Measurements from ENCODE around the gene TOM1L2. TPM values are rescaled to one million over a fixed set of nuclear protein-coding genes. Genes with fewer than 3 reads are reported as not detected.

TOM1L2 gene
- total RNA-seq, 1 experiment from 2014 or later, result 45.2 TPM

DNA sequence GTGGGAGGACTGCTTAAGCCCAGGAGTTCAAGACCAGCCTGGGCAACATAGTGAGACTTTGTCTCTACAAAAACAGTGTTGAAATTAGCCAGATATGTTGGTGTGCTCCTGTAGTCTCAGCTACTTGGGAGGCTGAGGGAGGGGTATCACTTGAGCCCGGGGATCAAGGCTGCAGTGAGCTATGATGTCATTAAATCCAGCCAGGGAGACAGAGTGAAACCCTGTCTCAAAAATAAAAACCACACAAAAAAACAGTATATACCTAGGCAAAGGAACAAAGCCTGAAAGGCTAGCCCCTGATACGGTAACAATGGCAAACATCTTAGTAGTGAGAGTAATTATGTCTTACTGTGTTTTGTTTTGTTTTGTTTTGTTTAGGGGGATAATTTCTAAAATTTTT, 38.0 kb downstream of the TOM1L2 start:
- H3K9me3 ChIP-seq (ENCODE audit: control insufficient read depth, insufficient read depth, low read depth, low read length), result no peaks in the 10 kb centered on the region
- H3K27ac ChIP-seq (ENCODE audit: low read length), result no peak overlapping the region; the same call in 1 of the 2 replicates
- CTCF ChIA-PET, result no interaction called here
- no peak for DNase-seq (ENCODE audit: low read depth, low spot score)
- ATAC-seq, result no peak
- no peaks in the 10 kb centered on the region for H3K27me3 ChIP-seq (ENCODE audit: control insufficient read depth, insufficient read depth, low read length)
- TF ChIP-seq TCF7L2 (IDR thresholded peaks at IDR 0.05; ENCODE audit: low read depth, low read length), result no peak
- TF ChIP-seq, protein P1, sequence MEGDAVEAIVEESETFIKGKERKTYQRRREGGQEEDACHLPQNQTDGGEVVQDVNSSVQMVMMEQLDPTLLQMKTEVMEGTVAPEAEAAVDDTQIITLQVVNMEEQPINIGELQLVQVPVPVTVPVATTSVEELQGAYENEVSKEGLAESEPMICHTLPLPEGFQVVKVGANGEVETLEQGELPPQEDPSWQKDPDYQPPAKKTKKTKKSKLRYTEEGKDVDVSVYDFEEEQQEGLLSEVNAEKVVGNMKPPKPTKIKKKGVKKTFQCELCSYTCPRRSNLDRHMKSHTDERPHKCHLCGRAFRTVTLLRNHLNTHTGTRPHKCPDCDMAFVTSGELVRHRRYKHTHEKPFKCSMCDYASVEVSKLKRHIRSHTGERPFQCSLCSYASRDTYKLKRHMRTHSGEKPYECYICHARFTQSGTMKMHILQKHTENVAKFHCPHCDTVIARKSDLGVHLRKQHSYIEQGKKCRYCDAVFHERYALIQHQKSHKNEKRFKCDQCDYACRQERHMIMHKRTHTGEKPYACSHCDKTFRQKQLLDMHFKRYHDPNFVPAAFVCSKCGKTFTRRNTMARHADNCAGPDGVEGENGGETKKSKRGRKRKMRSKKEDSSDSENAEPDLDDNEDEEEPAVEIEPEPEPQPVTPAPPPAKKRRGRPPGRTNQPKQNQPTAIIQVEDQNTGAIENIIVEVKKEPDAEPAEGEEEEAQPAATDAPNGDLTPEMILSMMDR (IDR thresholded peaks at IDR 0.05), result no peak
- no peak for TF ChIP-seq SIN3A (IDR thresholded peaks at IDR 0.05; ENCODE audit: borderline replicate concordance, insufficient read depth, low read depth, low read length)
- no peak for TF ChIP-seq POLR2AphosphoS5 (IDR thresholded peaks at IDR 0.05; ENCODE audit: low read depth, low read length)
- TF ChIP-seq, protein P2, sequence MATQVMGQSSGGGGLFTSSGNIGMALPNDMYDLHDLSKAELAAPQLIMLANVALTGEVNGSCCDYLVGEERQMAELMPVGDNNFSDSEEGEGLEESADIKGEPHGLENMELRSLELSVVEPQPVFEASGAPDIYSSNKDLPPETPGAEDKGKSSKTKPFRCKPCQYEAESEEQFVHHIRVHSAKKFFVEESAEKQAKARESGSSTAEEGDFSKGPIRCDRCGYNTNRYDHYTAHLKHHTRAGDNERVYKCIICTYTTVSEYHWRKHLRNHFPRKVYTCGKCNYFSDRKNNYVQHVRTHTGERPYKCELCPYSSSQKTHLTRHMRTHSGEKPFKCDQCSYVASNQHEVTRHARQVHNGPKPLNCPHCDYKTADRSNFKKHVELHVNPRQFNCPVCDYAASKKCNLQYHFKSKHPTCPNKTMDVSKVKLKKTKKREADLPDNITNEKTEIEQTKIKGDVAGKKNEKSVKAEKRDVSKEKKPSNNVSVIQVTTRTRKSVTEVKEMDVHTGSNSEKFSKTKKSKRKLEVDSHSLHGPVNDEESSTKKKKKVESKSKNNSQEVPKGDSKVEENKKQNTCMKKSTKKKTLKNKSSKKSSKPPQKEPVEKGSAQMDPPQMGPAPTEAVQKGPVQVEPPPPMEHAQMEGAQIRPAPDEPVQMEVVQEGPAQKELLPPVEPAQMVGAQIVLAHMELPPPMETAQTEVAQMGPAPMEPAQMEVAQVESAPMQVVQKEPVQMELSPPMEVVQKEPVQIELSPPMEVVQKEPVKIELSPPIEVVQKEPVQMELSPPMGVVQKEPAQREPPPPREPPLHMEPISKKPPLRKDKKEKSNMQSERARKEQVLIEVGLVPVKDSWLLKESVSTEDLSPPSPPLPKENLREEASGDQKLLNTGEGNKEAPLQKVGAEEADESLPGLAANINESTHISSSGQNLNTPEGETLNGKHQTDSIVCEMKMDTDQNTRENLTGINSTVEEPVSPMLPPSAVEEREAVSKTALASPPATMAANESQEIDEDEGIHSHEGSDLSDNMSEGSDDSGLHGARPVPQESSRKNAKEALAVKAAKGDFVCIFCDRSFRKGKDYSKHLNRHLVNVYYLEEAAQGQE (IDR thresholded peaks at IDR 0.05; ENCODE audit: insufficient read depth in 1 of 2, low read depth in 2 of 2, low read length in 1 of 2), result no peak
- H3K36me3 ChIP-seq (ENCODE audit: control insufficient read depth, insufficient read depth, low read length), result no peaks in the 10 kb centered on the region
- no peak overlapping the region for H3K4me3 ChIP-seq (ENCODE audit: low read depth in 2 of 2, low read length in 2 of 2)
- no TSS peak for BruUV-seq (replicated peaks)
- peaks cover 85% of the 10 kb centered on the region for H3K4me1 ChIP-seq (ENCODE audit: control insufficient read depth, insufficient read depth, low read length)
- intact Hi-C loops (cut with micrococcal nuclease; ENCODE audit: unreplicated experiment), result no loop called here
- in situ Hi-C loops (cut with HindIII; ENCODE audit: low pct_unique_long_range_greater_than_20kb, low sequenced_read_pairs), result no loop called here
- POLR2A ChIA-PET, result no interaction called here

DNA sequence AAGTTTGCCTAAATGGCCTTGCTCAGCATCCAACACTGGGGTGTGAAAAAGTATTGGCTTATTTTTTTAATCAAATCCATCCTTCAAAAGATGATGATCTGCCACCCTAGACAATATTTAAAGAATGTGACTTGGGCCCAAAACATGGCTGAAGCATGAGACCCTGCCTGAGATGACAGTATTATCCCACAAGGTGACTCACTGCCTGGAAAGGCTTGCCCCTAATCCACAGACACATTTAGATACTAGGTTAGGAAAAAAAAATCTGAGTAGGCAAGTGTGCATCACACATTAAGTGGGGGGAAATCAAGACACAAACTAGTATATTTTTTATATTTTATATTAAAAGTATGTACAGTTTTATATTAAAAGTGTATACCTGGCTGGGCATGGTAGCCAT, 38.4 kb downstream of the TOM1L2 start:
- H3K27me3 ChIP-seq (ENCODE audit: control insufficient read depth, insufficient read depth, low read length), result no peaks in the 10 kb centered on the region
- no TSS peak for BruUV-seq (replicated peaks)
- ATAC-seq, result no peak
- H3K4me1 ChIP-seq (ENCODE audit: control insufficient read depth, insufficient read depth, low read length), result peaks cover 84% of the 10 kb centered on the region
- intact Hi-C loops (cut with micrococcal nuclease; ENCODE audit: unreplicated experiment), result no loop called here
- no peak overlapping the region for H3K4me3 ChIP-seq (ENCODE audit: low read depth in 2 of 2, low read length in 2 of 2)
- TF ChIP-seq TCF7L2 (IDR thresholded peaks at IDR 0.05; ENCODE audit: low read depth, low read length) (no peak), SIN3A (IDR thresholded peaks at IDR 0.05; ENCODE audit: borderline replicate concordance, insufficient read depth, low read depth, low read length) (no peak), POLR2AphosphoS5 (IDR thresholded peaks at IDR 0.05; ENCODE audit: low read depth, low read length) (no peak)
- TF ChIP-seq, protein P1 (IDR thresholded peaks at IDR 0.05), result no peak
- TF ChIP-seq, protein P2 (IDR thresholded peaks at IDR 0.05; ENCODE audit: insufficient read depth in 1 of 2, low read depth in 2 of 2, low read length in 1 of 2), result no peak
- H3K27ac ChIP-seq (ENCODE audit: low read length), result peak overlapping the region; percentile 7; the same call in 1 of the 2 replicates
- ChIA-PET CTCF (no interaction called here), POLR2A (no interaction called here)
- in situ Hi-C loops (cut with HindIII; ENCODE audit: low pct_unique_long_range_greater_than_20kb, low sequenced_read_pairs), result no loop called here
- H3K9me3 ChIP-seq (ENCODE audit: control insufficient read depth, insufficient read depth, low read depth, low read length), result no peaks in the 10 kb centered on the region
- H3K36me3 ChIP-seq (ENCODE audit: control insufficient read depth, insufficient read depth, low read length), result no peaks in the 10 kb centered on the region
- DNase-seq (ENCODE audit: low read depth, low spot score), result no peak

All from Panc1 (cell line).